ENCODE results near the gene PITPNC1. TPM values are rescaled to one million over a fixed set of nuclear protein-coding genes. Genes with fewer than 3 reads are reported as not detected.

The PITPNC1 gene
- polyA plus RNA-seq, 4 donors: 11.2 to 25.7 (median 20.6) TPM

Other genes starting within 250 kb of the PITPNC1 start
- gene HELZ, start 132.1 kb upstream of the PITPNC1 start, polyA plus RNA-seq (ENCODE audit: insufficient read length in 4 of 4): 10 to 100 TPM; 23.8 to 34.7 (median 31.0) TPM
- 10 to 100 TPM; 33.6 to 52.9 (median 46.1) TPM for gene PSMD12, start 10.7 kb upstream of the PITPNC1 start, polyA plus RNA-seq (ENCODE audit: insufficient read length in 4 of 4)

All from left renal pelvis (tissue), 4 donors.